Purkinje cell (primary cell): ENCODE measurements around the gene FMOD. TPM values are rescaled to one million over a fixed set of nuclear protein-coding genes. Genes with fewer than 3 reads are reported as not detected.

Source experiments
- polyA plus RNA-seq: library from polyadenylated mRNA; unstranded; fragments of >200 nt; fragmentation: Nextera tagmentation; gene quantifications from 2 replicates; pipeline ENCODE4 v1.2.1, GENCODE V29; 2014

The FMOD gene
- not detected in 2 replicates for polyA plus RNA-seq

GRCh38 chr1:203351037-203351625 is at the start of gene FMOD:
Gene FMOD (minus strand): TSS chr1:203351122. CDS start chr1:203348270, 2,852 bp downstream.

GRCh38 chr1:203304919-203305808 is 45.8 kb downstream of the FMOD start, which contains the start of gene BTG2:
Gene BTG2 (plus strand): TSS chr1:203305519. CDS start chr1:203305607, 88 bp downstream.

Other genes with a start within 250 kb of the FMOD start
- 1.4 TPM in 1 of 2 replicates, not detected in the other for gene ADORA1, start 223.4 kb downstream of the FMOD start, polyA plus RNA-seq
- gene MYBPH, start 175.3 kb downstream of the FMOD start, polyA plus RNA-seq, result not detected in 2 replicates
- not detected in 2 replicates for gene CHI3L1, start 164.4 kb downstream of the FMOD start, polyA plus RNA-seq
- gene CHIT1, start 121.4 kb downstream of the FMOD start, polyA plus RNA-seq, result not detected in 2 replicates
- 0.95 and 1.4 TPM in 2 replicates for gene BTG2, start 45.6 kb downstream of the FMOD start, polyA plus RNA-seq
- 0.27 and 1.4 TPM in 2 replicates for gene PRELP, start 124.7 kb upstream of the FMOD start, polyA plus RNA-seq
- not detected in 2 replicates for gene OPTC, start 143.0 kb upstream of the FMOD start, polyA plus RNA-seq